K562 treated with DMSO at 1 percent for 48 hours (cell line): ENCODE results near the gene ANGPTL7. TPM values are rescaled to one million over a fixed set of nuclear protein-coding genes. Genes with fewer than 3 reads are reported as not detected.

Experiments
- total RNA-seq: library from RNA; unstranded; fragments of 300-600 nt; gene quantifications from 2 replicates; pipeline ENCODE4 v1.2.3, GENCODE V29; 2022; ENCODE audit warnings: low replicate concordance; ENCODE audit errors: extremely low read depth

ANGPTL7 gene
- not detected in 2 replicates for total RNA-seq

GRCh38 chr1:11188858-11189451 is at the start of gene ANGPTL7:
TSS of gene ANGPTL7 (plus strand) at chr1:11189355. CDS start at chr1:11189580, 225 bp downstream.

Other genes starting within 250 kb of the ANGPTL7 start
- not detected in 2 replicates for gene TARDBP, start 176.7 kb upstream of the ANGPTL7 start, total RNA-seq
- gene MASP2, start 142.1 kb upstream of the ANGPTL7 start, total RNA-seq = not detected in 2 replicates
- gene SRM, start 129.3 kb upstream of the ANGPTL7 start, total RNA-seq = not detected in 2 replicates
- gene EXOSC10, start 89.5 kb upstream of the ANGPTL7 start, total RNA-seq = not detected in 2 replicates
- not detected in 2 replicates for gene MTOR, start 73.2 kb downstream of the ANGPTL7 start, total RNA-seq
- gene UBIAD1, start 83.8 kb downstream of the ANGPTL7 start, total RNA-seq = not detected in 2 replicates